MM.1S (cell line): ENCODE measurements around the gene ABCA1.

Experiments used
- EZH2 ChIP-seq: fragments of 300-600 bp; sonication (generic); optimal IDR thresholded peaks from 2 replicates; pipeline ENCODE3; 2017; ENCODE audit warnings: low read depth, mild to moderate bottlenecking, antibody characterized with exemption, low read length, mixed read lengths
- TF ChIP-seq, protein P1 (sequence below): fragments of 300-600 bp; sonication (generic); IDR thresholded peaks from 2 replicates; pipeline ENCODE4 v1.5.1; 2016; ENCODE audit warnings: antibody characterized with exemption, low read length, mixed read lengths

DNA sequence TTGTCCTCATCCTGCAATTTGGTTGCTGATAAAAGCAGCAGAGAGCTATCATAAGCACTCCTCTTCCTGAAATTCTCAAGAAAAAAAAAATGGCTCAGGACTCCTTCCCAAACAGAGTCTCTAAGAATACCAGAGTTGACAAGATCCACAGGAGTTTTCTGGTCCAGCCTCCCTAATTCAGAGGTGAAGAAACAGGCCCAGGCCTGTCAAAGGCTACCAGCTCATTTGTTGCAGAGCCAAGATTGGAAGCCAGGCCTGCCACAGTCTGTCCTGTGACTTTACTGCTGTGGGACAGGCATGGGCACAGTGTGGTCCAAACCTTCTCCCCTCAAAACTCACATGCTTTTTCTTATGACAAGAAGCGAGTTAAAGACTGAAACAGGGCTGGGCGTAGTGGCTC is 122.5 kb downstream of the ABCA1 start:
- TF ChIP-seq EZH2: no peak
- TF ChIP-seq, protein P1, sequence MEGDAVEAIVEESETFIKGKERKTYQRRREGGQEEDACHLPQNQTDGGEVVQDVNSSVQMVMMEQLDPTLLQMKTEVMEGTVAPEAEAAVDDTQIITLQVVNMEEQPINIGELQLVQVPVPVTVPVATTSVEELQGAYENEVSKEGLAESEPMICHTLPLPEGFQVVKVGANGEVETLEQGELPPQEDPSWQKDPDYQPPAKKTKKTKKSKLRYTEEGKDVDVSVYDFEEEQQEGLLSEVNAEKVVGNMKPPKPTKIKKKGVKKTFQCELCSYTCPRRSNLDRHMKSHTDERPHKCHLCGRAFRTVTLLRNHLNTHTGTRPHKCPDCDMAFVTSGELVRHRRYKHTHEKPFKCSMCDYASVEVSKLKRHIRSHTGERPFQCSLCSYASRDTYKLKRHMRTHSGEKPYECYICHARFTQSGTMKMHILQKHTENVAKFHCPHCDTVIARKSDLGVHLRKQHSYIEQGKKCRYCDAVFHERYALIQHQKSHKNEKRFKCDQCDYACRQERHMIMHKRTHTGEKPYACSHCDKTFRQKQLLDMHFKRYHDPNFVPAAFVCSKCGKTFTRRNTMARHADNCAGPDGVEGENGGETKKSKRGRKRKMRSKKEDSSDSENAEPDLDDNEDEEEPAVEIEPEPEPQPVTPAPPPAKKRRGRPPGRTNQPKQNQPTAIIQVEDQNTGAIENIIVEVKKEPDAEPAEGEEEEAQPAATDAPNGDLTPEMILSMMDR: no peak
